Psoas muscle (tissue), 8 donors: ENCODE measurements around the gene SAMD5. TPM values are rescaled to one million over a fixed set of nuclear protein-coding genes. Genes with fewer than 3 reads are reported as not detected.

Experiments used
- ATAC-seq, 4 donors: fragments of 200-7000 bp; cut with Tn5 transposase; one replicate each; pipeline ENCODE4 v1.9.1; 2020; ENCODE audit warnings: moderate library complexity in 3 of 4, mild to moderate bottlenecking in 2 of 4
- DNase-seq, 2 donors: peaks; one replicate each; pipeline ENCODE4 v3.0.0-alpha.2; 2020
- H3K27ac ChIP-seq: fragments of 200-600 bp; one replicate; pipeline ENCODE4 v1.8.0; 2022
- H3K27me3 ChIP-seq, 3 donors: fragments of 200-600 bp in 1 of 3; one replicate each; pipeline versions ENCODE4 v1.6.1 to v1.8.0; 2013 to 2022; ENCODE audit warnings: low read length in 2 of 3, mild to moderate bottlenecking in 2 of 3, moderate library complexity in 1 of 3; ENCODE audit not compliant: insufficient read depth in 3 of 3
- H3K36me3 ChIP-seq, 2 donors: fragments of 200-600 bp in 1 of 2; one replicate each; pipeline versions ENCODE4 v1.6.1 to v1.8.0; 2013 to 2022; ENCODE audit warnings: low read depth in 1 of 2, mild to moderate bottlenecking in 1 of 2, moderate library complexity in 1 of 2; ENCODE audit not compliant: insufficient read depth in 1 of 2
- H3K4me1 ChIP-seq: fragments of 200-600 bp; one replicate; pipeline ENCODE4 v1.8.0; 2022
- H3K4me3 ChIP-seq: fragments of 200-600 bp; one replicate; pipeline ENCODE4 v1.8.0; 2022; ENCODE audit warnings: mild to moderate bottlenecking
- H3K9me3 ChIP-seq: fragments of 200-600 bp; one replicate; pipeline ENCODE4 v1.8.0; 2022
- CTCF ChIP-seq: fragments of 200-600 bp; IDR thresholded peaks from one replicate; pipeline ENCODE4 v1.8.0; 2022; ENCODE audit warnings: antibody characterized with exemption
- WGBS, 3 donors: extraction: QIAGEN DNeasy Blood & Tissue Kit; methylation state at CpG; one replicate each; pipeline versions ENCODE4 v1.1.6 to v1.1.7; 2013; 5-methylcytosine and 5-hydroxymethylcytosine counted together
- intact Hi-C, 2 donors: fragments of 100-400 bp; cut with DNase I; formaldehyde crosslinking; loops; one replicate each; pipeline versions ENCODE4 v1.11.0 to v1.14.2; 2022
- polyA plus RNA-seq, 3 donors: library from polyadenylated mRNA; stranded (reverse); fragments of 200-250 nt; gene quantifications; one replicate each; pipeline ENCODE4 v1.2.3, GENCODE V29; 2013
- total RNA-seq, 4 donors: library from RNA; stranded (reverse); fragmentation: NEBNext Ultra II Directional in 2 of 4; extraction: Animal tissue kit (Norgen Biotek cat#: 25700) in 2 of 4; gene quantifications; one replicate each; pipeline versions ENCODE4 v1.2.1 to v1.2.4, GENCODE V29; 2021 to 2023
- donor health status: healthy with polysubstance abuse.
- donor health status: DM: no; HTN: no; CAD: no; lungs with moderate emphysema.
- donor health status: Bipolar disorder and iron deficiency.
- donor health status: healthy.
- donor health status: DM: yes; HTN: yes; CAD: no.
- donor health status: DM: no; HTN: no; CAD: no.
- donor health status: DM: no; HTN: no; CAD: no.
- donor health status: DM: yes; HTN: yes; CAD: no.

The SAMD5 gene
- total and polyA plus RNA-seq, 7 donors, result 0.03 to 0.30 (median 0.08) TPM

- intact Hi-C loops, result no loop called here
- Histone ChIP-seq H3K27me3 (peaks cover 0 to 2% (median 0%) of the 10 kb centered on the region in 3 donors), H3K36me3 (no peaks in the 10 kb centered on the region), H3K4me1 (no peaks in the 10 kb centered on the region), H3K9me3 (no peaks in the 10 kb centered on the region), H3K4me3 (no peak overlapping the region), H3K27ac (no peak overlapping the region)
- DNase-seq, result no peak
- ATAC-seq, result no peak
- TF ChIP-seq CTCF, result no peak
Observed at GRCh38 chr6:147577488-147577887, 69.0 kb downstream of the SAMD5 start.

GRCh38 chr6:147578159-147578558 lies 69.7 kb downstream of the SAMD5 start:
- no peak for ATAC-seq
- H3K36me3 ChIP-seq, result no peaks in the 10 kb centered on the region
- no peaks in the 10 kb centered on the region for H3K9me3 ChIP-seq
- H3K27ac ChIP-seq, result no peak overlapping the region
- WGBS, 3 donors, result 78 to 90% (median 79%) methylated on average over 2 of the region's 2 CpGs
- TF ChIP-seq CTCF, result no peak
- no peak overlapping the region for H3K4me3 ChIP-seq
- no peaks in the 10 kb centered on the region for H3K4me1 ChIP-seq
- no peak for DNase-seq
- intact Hi-C loops, result no loop called here
- H3K27me3 ChIP-seq, result peaks cover 0 to 2% (median 0%) of the 10 kb centered on the region in 3 donors

GRCh38 chr6:147578883-147579282 lies 70.4 kb downstream of the SAMD5 start:
- no peak overlapping the region for H3K27ac ChIP-seq
- intact Hi-C loops, result no loop called here

GRCh38 chr6:147579667-147580066 lies 71.2 kb downstream of the SAMD5 start:
- H3K27me3 ChIP-seq, result peaks cover 0 to 2% (median 0%) of the 10 kb centered on the region in 3 donors
- no peaks in the 10 kb centered on the region for H3K36me3 ChIP-seq
- no peak for ATAC-seq
- WGBS, 3 donors, result 47 to 52% (median 51%) methylated on average over 3 of the region's 3 CpGs
- no peaks in the 10 kb centered on the region for H3K4me1 ChIP-seq
- intact Hi-C loops, result no loop called here
- no peaks in the 10 kb centered on the region for H3K9me3 ChIP-seq
- H3K4me3 ChIP-seq, result no peak overlapping the region
- no peak for DNase-seq
- no peak for TF ChIP-seq CTCF
- no peak overlapping the region for H3K27ac ChIP-seq

More at GRCh38 chr6:147578883-147579282, 70.4 kb downstream of the SAMD5 start:
- TF ChIP-seq CTCF, result no peak
- Histone ChIP-seq H3K4me1 (no peaks in the 10 kb centered on the region), H3K36me3 (no peaks in the 10 kb centered on the region), H3K9me3 (no peaks in the 10 kb centered on the region), H3K4me3 (no peak overlapping the region), H3K27me3 (peaks cover 0 to 2% (median 0%) of the 10 kb centered on the region in 3 donors)
- ATAC-seq (no peak), DNase-seq (no peak)
- WGBS, 3 donors, result 78 to 96% (median 91%) methylated on average over 2 of the region's 2 CpGs

- TF ChIP-seq CTCF, result no peak
- no peak overlapping the region for H3K27ac ChIP-seq
- WGBS, 3 donors, result 84 to 86% (median 85%) methylated on average over 1 of the region's 1 CpG
- no peak overlapping the region for H3K4me3 ChIP-seq
- H3K27me3 ChIP-seq, result peaks cover 0 to 2% (median 0%) of the 10 kb centered on the region in 3 donors
- intact Hi-C loops, result no loop called here
- DNase-seq (no peak), ATAC-seq (no peak)
- no peaks in the 10 kb centered on the region for H3K36me3 ChIP-seq
- peaks cover 5% of the 10 kb centered on the region for H3K4me1 ChIP-seq
- no peaks in the 10 kb centered on the region for H3K9me3 ChIP-seq
Observed at GRCh38 chr6:147582991-147583390, 74.5 kb downstream of the SAMD5 start.
